Measurements from ENCODE around the gene TMEM132C.
"Not testable (repeated sequence)": the region's sequence is repeated elsewhere in the genome, so short reads cannot be mapped to it uniquely, and the experiment has no call there.

TMEM132C gene

DNA sequence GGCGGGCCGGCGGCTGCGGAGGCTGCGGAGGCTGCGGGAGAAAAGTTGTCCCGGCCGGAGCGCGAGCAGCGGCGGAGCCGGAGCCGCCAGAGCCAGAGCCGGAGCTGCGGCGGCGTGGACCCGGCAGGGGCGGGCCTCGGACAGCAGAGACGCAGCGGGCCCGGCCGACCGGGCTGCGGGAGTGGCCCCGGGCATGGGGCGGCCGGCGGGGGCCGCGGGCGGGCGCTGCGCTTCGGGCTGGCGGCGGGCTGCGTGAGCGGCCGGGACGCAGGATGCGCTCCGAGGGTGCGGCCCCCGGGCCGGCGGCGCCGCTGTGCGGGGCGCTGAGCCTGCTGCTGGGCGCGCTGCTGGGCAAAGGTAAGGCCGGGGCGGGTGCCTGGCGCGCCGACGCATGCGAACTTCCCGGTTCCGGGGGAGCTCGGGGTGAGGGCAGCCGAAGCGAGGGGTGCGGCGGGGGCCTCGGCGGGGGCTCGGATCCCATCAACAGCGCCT, at the start of gene TMEM132C:
Gene TMEM132C, plus strand, starts transcription at position 40 of the 492 bp plus-strand sequence. Its CDS starts 233 bp downstream, at position 273.
- no peak for DNase-seq (ENCODE audit: low read depth in 2 of 2)

DNA sequence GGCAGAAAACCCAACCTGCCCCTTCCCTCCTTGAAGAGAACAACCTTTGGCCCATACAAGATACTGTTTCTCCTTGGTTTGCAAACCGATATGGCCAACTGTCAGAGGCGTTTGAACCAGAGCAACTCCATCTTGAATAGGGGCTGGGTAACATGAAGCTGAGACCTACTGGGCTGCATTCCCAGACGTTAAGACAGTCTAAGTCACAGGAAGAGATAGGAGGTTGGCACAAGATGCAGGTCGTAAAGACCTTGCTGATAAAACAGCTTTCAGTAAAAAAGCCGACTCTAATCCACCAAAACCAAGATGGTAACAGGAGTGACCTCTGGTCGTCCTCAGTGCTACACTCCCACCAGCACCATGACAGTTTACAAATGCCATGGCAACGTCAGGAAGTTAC, 42.7 kb upstream of the TMEM132C start:
- no peak for DNase-seq (ENCODE audit: low read depth in 2 of 2)

DNA sequence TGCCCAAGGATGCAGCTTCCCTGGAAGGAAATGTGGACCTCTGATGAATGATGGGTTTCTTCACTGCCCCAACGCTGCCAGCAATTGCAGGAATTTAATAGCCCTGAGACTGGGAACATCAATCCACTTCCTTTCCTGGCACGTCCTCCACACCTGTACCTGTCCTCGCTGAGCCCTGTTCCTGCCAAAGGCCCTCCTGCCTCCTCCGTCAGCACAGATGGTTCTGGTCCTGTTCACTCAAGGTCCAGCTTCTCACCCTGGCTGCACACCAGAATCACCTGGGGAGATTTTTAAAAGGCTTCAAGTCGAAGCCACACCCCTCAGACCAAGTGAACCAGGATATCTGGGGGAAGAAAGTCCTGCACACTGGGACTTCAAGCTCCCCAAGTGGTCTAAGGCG, 38.4 kb upstream of the TMEM132C start:
- DNase-seq (ENCODE audit: low read depth in 2 of 2), result no peak

DNA sequence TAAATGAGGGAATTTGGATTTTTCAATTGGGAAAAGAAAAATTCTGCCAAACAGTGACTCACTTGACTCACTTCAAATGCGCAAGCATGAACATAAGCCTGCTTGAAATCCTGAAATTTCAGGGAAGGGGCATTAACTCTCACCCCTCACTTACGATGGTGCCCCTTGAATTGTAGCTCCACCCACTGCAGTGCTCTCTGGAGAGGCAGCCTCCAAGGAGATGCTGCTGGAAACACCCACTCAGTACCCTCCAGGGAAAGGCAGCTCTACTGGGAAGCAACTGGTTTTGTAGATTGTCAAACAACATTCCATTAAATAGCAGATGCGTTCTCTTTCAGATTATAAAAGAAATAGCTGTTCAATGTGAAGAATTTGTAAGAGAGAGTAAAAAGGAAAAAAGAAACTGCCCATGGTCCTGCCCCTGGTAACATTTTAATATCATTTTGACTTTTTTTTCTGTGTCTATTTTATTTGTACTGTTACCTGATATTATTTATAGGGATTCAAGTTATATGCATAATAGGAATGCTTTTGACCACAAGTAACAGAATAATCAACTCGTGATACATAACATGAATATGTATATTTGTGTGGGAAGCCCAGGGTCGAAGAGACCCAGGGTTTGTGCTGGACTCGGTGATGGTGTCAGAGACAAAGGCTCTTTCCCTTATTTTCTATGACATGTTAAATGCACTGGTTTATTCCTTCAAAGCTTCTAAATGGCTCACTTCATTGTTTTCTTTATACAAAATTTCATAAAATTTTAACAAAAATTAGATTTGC, 31.1 kb upstream of the TMEM132C start:
- DNase-seq (ENCODE audit: low read depth in 2 of 2), result no peak

DNA sequence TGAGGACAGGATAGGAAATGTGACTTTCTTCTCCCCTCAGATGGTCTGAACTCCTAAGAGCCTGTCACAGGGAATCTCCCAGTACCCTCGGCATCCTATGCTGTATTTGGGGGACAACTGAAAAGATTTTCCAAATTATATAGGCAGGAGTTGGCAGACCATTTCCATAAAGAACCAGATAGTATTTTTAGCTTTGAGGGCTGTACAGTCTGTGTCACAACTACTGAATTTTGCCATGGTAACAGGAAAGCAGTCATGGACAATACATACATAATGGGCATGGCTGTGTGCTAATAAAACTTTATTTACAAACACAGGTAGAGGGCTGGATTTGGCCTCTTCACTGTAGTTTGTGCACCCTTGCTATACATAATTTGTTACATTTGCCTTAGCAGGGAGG, 30.4 kb upstream of the TMEM132C start:
- no peak for DNase-seq (ENCODE audit: low read depth in 2 of 2)

DNA sequence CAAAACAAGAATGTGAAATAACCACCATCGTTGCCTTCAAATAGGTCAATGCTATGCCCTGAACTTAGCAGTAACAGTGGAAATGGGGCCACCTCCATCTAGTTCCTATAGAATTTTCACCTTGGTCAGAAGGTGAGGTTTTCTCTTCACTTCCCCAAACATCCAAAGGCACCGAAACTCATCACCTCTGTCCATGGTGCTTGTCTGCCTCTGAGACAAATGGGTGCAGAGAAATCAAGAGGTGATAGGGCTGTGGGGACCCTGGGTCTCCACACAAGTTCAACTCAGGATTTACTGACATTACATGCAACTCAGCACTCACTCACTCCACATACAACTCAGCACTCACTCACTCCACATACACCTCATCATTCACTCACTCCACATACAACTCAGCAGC, 26.2 kb upstream of the TMEM132C start:
- no peak for DNase-seq (ENCODE audit: low read depth in 2 of 2)

DNA sequence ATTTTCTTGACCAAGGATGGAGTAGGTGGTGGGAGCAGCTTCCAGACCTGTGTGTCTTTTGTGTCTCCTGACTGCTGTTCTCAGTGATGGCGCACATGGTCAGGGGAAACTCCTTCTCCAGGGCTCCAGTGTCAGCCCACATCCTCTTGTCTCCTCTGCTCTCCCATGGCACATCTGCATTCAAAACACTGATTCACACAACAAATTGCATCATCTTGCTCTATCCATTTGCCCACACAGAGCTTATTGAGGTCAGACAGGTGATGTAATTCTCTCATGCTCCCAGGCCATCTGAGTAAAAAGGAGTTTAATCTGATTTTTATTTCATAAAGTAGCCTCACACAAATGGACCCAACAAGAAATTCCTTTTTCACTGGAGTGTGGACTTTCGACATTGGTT, 21.8 kb upstream of the TMEM132C start:
- no peak for DNase-seq (ENCODE audit: low read depth in 2 of 2)

DNA sequence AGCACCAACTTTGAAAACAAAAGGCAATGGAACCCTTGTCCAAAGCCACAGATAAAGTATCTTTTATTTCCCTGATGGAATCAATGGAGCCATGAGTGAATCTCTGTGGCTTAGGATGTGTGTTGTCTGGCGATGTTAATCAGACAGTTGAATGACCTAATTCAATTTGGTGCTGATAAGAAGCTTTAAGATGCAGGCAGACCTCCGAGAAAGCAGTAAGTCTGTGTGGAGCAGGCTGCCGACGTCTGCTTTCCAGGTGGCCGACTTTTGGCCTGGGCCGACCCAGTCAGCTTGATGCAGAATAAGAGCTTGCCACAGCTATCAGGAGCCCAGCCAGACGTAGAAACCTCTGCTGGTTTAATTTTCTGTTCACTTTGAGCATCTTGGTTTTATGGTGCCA, 21.1 kb upstream of the TMEM132C start:
- no peak for DNase-seq (ENCODE audit: low read depth in 2 of 2)

DNA sequence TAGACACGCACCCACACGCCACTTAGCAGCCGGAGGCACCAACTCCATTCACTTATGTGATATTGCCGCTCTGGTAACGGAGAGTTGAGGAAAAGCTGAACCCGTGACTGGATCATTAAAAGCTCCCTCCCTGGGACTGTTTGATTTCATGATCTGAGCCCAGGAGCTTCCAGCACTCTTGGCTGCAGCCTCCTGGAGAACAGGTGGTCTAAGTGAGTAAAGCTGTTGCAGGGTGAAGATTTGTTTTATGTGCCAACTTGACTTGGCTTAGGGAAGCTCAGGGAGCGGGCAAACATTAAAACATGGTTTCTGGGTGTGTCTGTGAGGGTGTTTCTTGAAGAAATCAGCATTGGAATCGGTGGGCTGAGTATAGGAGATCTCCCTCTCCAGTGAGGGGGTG, 16.9 kb upstream of the TMEM132C start:
- DNase-seq (ENCODE audit: low read depth in 2 of 2), result no peak

DNA sequence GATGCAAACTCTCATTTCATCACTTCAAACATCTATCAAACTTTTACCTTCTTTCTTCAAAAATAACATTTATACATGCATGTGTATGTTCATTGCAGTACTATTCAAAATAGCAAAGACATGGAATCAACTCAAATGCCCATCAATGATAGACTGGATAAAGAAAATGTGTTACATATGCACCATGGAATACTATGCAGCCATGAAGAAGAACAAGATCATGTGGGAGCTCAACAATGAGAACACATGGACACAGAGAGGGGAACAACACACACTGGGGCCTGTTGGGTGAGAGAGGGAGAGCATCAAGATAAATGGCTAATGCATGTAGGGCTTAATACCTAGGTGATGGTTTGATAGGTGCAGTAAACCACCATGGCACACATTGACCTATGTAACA, 13.1 kb upstream of the TMEM132C start:
- DNase-seq (ENCODE audit: low read depth in 2 of 2), result not testable (repeated sequence)

DNA sequence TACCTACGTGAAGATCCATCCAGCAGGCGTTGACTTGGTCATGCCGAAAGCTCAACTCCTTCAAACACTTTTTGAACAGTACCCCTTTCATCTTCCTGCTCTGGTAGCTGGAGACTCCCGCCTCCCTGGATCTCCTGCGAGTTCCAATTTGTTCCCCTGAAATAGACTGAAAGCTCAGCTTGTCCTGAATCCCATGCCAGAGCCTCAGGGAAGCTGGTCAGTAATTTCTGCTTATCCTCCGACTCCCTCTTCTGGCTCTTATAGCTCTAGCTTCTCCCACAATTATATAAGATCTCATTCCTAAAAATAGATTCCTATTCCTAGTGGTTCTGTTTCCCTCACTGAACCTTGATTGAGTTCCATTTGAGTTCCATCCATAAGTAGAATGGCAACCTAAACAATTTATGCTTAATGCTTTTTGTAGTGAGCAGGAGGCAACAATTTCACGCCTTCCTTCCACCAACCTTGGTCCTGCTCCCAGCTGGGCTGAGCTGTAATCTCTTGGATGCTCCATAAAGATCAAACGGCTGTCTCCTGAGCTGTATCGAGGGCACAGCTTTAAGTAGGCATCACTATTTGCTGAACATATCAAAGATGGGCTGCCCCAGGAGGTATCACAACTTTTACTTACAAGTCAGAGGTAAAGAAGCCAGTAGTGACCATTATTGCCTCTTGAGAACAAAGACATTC, 8.0 kb upstream of the TMEM132C start:
- no peak for DNase-seq (ENCODE audit: low read depth in 2 of 2)

DNA sequence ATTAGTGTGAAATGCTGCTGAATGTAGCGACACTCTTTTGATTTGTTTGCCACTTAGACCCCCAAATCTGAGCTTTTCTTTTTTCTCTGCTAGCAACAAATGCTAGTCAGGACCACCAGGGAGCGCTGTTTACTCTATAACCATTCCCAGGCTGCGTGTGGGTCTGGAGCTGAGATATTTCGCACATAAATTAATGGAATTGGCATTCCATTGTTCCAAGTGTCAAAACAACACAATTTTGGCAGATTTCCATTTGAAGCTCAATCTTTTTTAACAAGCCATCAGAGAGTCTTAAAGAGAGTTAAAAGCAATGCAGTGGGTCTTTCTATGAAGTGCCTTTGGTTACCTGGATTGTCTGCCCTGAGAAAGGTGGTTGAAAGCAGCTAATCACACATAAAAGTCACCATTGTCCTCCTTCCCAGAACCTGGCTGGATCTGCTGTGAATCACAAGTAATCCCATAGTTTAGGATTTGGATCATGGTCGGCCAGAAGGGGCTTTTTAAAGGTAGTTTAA, 7.4 kb upstream of the TMEM132C start:
- DNase-seq (ENCODE audit: low read depth in 2 of 2), result peak in 1 of 2 donors; percentile 2

DNA sequence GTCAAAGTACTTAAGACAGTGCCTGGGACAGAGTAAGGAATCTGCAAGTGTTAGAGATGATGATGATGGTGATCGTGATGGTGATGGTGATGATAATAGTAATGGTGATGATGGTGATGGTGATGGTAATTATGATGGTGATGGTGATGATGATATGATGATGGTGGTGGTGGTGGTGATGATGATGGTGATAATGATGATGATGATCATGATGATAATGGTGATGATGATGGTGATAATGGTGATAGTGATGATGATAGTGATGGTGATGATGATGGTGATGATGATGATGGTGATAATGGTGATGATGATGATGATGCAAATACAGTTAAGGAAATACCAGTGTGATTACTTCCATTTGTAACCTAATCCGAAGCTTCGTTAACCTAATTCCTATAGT, 5.2 kb upstream of the TMEM132C start:
- DNase-seq (ENCODE audit: low read depth in 2 of 2), result no peak

DNA sequence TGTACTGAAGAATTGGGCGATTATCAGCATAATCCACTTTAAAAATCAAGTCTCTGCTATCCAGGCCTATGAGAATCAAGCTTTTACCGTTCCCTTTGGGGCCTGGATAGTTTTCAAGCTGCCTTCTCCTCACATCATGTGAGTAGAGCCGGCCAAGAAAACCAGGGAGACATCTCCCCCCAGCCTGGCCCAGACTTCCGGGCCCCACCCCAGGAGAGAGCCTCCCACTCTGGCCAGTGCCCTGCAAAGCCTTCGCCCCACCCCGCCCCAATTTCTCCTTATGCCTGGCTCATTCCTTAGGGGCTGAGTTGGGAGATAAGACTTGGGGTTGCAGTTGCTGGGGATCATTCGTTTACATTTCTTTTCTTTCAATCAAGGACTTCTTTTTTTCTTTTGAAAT, 1.4 kb upstream of the TMEM132C start:
- DNase-seq (ENCODE audit: low read depth in 2 of 2), result no peak

DNA sequence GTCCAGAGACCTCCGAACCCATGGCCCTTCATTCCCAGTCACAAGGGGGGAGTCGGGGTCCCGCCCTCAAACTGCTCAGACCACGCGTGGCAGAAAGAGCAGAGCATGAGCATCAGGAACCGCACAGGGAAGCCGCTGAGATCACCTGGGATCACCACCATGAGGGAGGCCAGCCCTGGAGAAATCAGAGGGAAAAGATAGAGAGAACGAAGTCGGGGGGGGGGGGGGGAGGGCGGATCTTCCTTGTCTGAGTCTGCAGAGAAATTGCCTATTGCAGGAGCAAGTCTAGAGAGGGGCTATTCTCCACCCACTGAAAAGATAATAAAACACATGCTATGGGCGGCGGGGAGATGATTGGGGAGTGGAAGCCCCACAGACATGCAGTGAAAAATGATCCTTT, 884 bp upstream of the TMEM132C start:
- no peak for DNase-seq (ENCODE audit: low read depth in 2 of 2)

DNA sequence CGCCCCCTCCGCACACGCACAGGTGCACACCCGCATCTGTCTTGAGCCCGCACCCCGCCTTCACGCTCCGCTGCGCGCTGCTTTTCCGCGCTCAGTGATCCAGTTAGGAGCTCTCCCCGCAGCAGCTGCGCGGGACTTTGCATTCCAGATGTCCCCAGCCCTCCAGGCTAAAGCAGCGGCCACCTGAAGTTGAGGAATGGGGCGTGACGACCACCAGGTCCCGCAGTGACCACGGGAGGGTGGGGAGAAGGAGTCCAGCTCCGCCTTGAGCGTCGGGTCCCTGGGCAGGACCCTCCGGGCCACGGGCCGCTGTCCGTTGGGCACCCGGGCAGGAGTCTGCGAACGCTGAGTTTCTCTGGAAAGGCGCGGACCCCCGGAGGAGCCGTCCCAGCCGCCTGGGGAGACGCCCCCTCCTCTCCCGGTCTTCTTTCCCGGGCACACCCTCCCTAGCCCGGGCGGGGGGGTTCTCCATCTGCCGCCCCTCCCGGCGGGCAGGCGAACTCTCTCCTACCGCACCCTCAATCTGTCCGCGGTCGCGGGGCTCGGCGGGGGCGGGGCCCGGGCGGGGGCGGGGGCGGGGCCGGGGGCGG, 334 bp upstream of the TMEM132C start:
- DNase-seq (ENCODE audit: low read depth in 2 of 2), result no peak

DNA sequence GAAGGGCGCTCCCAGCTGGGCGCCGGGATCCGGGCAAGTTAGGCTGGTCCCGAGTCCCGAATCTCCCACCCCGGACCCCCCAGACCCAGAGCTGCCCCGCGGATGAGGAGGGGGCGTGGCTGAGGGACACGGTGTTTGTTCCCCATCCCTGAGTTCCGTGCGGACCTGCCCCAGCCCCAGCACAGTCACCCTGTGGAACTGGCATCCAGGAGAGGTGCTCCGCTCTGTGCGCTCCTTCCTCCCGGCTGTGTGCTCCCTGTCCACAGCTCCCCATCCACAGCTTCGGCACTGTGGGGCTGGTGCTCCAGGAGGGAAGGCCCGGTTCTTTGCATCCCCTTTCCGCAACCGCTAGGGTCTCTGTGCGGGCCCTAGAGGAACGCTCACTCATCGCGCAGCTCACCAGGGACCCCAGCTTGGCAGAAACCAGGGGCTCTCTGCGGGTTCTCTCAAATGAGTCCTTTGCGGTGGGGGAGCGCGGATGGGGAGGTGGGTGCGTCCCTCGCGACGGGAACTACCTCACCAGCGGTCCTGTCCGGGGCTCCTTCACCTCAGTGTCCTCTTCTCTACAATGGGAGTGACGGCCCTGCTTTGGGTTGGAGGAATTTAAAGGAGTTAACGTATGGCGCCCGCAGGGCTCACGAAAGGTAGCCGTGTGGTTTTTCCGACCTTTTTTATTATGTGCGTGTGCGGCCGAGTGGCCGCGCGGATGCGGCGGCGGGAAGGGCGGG, 845 bp downstream of the TMEM132C start:
- DNase-seq (ENCODE audit: low read depth in 2 of 2), result no peak

DNA sequence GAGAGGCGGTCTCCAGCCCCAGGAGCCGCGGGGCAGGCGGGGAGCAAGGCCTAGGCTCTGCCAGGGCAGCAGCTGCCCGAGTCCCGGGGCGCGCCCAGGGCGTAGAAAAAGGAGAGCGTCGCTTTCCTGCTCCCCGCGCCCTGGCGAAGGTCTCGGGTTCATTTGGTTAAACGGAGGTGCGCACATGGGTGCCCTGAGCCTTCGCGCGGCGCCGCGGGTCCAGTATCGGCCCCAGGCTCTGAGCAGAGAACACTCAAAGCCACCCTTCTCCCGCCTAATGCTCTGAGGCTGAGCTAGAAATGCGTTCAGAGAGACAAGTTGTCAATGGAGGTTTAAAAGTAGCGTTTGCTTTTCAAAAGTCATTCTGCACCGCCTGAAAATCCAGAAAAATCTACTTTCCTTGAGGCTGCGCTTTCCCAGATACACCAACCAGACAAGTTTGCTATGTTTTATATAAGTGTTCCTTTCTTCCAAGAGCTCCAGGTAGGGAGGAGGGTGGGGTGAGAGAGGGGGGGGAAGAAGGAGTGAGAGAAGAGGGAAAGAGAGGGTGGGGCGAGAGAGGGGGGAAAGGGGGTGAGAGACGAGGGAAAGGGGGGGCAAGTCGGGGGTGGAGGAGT, 1.5 kb downstream of the TMEM132C start:
- DNase-seq (ENCODE audit: low read depth in 2 of 2), result no peak

DNA sequence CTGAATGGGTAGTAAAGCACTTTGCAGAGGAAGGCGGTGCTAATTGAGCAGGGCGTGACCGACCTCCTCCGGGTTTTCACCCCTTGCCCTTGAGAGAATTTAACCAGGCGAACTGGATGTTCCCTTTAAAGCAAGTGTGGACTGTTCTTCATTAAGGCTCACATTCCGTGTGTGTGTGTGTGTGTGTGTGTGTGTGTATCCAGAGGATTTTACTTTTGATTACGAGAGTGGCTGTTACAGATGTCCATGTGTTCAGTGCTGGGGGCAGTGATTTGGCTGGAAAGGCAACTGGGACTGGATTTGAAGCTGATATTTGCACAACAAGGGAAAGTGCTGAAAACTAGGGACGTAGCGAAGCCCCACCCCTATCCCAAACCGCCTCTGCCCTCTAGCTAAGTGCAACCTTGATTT, 2.2 kb downstream of the TMEM132C start:
- no peak for DNase-seq (ENCODE audit: low read depth in 2 of 2)

DNA sequence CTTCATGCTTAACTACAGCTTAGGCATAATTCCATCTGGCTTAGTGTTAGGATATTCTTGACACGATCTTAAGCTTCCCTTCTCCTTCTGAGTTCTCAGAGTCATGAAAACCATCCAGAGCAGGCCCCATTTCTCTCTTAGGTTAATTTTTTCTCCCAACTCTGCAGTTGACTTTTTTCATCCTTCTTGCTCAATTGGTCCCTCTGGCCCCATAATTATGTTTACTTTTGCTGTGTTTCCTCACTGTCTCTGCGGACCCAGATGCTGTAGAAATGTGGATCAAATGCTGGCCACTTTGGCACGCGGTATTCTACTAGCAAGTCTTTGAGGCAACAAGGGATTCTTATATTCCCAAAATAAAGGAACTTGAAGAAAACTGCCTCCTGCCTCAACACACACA, 9.5 kb downstream of the TMEM132C start:
- no peak for DNase-seq (ENCODE audit: low read depth in 2 of 2)

DNA sequence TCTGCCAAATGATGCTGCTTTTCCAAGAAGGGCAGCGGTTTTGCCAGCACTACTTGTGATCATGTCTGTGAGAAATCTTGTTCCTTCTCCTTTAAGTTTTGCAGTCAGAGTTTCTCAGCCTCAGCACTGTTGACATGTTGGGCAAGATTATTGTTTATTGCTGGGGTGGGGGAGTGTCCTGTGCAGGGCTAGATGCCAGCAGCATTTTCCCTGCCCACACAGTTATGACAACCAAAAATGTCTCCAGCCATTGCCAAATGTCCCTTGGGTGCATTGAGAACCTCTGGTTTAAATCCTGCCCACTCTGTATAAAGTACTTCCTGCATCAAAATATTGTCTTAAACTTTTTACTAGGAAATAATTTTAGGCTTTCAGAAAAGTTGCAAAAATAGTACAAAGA, 20.0 kb downstream of the TMEM132C start:
- DNase-seq (ENCODE audit: low read depth in 2 of 2), result no peak

DNA sequence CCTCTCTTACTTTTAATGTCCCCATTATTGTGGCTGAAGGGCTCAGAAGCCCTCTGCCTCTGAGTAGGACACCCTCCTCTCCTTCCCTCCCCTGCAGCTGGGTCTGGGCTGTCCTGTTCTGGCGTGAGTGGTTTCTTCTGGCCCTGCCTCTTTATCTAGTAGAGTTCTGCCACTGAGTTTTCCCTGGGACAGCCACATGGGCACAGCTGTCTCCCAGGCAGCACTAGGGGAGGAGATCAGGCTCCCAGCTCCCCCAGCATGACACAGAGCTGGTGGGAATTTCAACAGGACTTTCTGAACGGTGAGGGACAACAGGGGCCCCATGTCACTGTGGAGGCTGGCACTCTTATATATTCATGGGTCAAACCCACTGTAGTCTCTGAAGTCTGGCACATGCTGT, 21.4 kb downstream of the TMEM132C start:
- DNase-seq (ENCODE audit: low read depth in 2 of 2), result no peak

Data from stimulated activated CD4-positive, alpha-beta T cell treated with anti-CD3 and anti-CD28 coated beads, Interleukin-15, amount 100 ng/mL, for 48 hours (primary cell).